ENCODE measurements around the gene AXDND1.
"Not testable (repeated sequence)": the region's sequence is repeated elsewhere in the genome, so short reads cannot be mapped to it uniquely, and the experiment has no call there.

Gene AXDND1

DNA sequence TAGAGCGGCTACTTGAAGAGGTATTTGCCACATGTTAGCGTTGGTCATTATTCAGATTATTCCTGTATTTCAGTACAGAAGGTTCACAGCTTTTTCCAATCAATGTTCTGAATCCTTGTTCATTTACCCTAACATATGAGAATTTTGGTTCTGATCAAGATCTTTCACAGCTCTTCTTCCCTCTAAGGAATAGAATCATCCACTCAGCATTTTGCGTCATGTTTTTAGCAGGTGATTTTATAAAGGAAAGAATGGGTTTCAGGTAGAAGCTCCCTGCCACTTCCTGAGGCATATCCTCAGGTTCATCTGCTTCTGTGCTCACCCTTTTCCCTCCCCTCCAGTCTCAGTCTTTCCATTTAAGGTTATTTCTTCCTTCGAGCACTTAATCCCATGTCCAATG lies 143.6 kb downstream of the AXDND1 start:
- H4K20me1 ChIP-seq (ENCODE audit: insufficient read depth, low read length): no peaks in the 10 kb centered on the region
- H3K4me2 ChIP-seq (ENCODE audit: low read depth, low read length): peak overlapping the region; percentile 44; the same call in 1 of the 2 replicates
- no peaks in the 10 kb centered on the region for H3K27me3 ChIP-seq (replicated peaks; ENCODE audit: insufficient read depth, low read length)
- no peaks in the 10 kb centered on the region for H3K79me2 ChIP-seq (ENCODE audit: low read length)
- H3K36me3 ChIP-seq (replicated peaks; ENCODE audit: insufficient read depth, low read length): no peaks in the 10 kb centered on the region
- H3K9ac ChIP-seq (ENCODE audit: low read length): no peak overlapping the region
- H3F3A ChIP-seq (ENCODE audit: insufficient read depth, low read length): 0 out of 2 replicates have a peak, but pooled peaks cover 4% of the 10 kb centered on the region
- TF ChIP-seq EZH2 (optimal IDR thresholded peaks at IDR 0.05; ENCODE audit: low read depth, low read length) (no peak), EZH2phosphoT487 (IDR thresholded peaks at IDR 0.05; ENCODE audit: low read length) (no peak), CTCF (IDR thresholded peaks at IDR 0.05; ENCODE audit: low read length) (no peak)
- H3K27ac ChIP-seq (ENCODE audit: low read length): no peak overlapping the region
- no peak for DNase-seq
- no peaks in the 10 kb centered on the region for H3K9me2 ChIP-seq (replicated peaks; ENCODE audit: insufficient read depth, low read length)
- H3K4me1 ChIP-seq (ENCODE audit: low read length): peaks cover 15% of the 10 kb centered on the region
- H3K4me3 ChIP-seq (ENCODE audit: low read length): no peak overlapping the region
- no peaks in the 10 kb centered on the region for H3K9me3 ChIP-seq (replicated peaks; ENCODE audit: insufficient read depth, low read length)
- no peak overlapping the region for H2AFZ ChIP-seq (ENCODE audit: low read length)

DNA sequence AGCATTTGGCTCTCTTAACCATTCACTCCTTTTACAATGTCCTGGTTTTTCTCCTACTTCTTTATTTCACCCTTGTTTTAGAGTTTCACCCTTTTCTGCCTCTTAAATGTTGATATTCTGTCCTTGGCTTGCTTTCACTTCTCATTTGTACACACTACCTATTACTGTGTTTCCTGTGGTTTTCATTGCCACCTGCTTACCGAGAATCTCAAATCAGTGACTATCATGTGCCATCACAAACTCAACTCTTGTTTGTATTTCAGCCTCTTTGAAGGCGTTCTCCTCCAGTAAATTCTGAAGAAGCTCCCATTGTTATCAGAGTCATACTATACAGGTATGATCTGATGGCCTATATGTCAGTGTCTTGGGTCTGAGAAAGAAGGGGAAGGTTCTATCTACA lies 144.3 kb downstream of the AXDND1 start:
- Histone ChIP-seq H4K20me1 (ENCODE audit: insufficient read depth, low read length) (no peaks in the 10 kb centered on the region), H3K27me3 (replicated peaks; ENCODE audit: insufficient read depth, low read length) (no peaks in the 10 kb centered on the region), H3K9me2 (replicated peaks; ENCODE audit: insufficient read depth, low read length) (no peaks in the 10 kb centered on the region), H3K27ac (ENCODE audit: low read length) (peak overlapping the region; percentile 0; the same call in 1 of the 2 replicates), H3K79me2 (ENCODE audit: low read length) (no peaks in the 10 kb centered on the region), H3K4me1 (ENCODE audit: low read length) (peaks cover 15% of the 10 kb centered on the region), H3K4me3 (ENCODE audit: low read length) (no peak overlapping the region), H3F3A (ENCODE audit: insufficient read depth, low read length) (0 out of 2 replicates have a peak, but pooled peaks cover 4% of the 10 kb centered on the region), H3K9ac (ENCODE audit: low read length) (no peak overlapping the region), H3K36me3 (replicated peaks; ENCODE audit: insufficient read depth, low read length) (no peaks in the 10 kb centered on the region), H3K9me3 (replicated peaks; ENCODE audit: insufficient read depth, low read length) (no peaks in the 10 kb centered on the region), H2AFZ (ENCODE audit: low read length) (no peak overlapping the region), H3K4me2 (ENCODE audit: low read depth, low read length) (peak overlapping the region; percentile 44)
- TF ChIP-seq CTCF (IDR thresholded peaks at IDR 0.05; ENCODE audit: low read length) (no peak), EZH2 (optimal IDR thresholded peaks at IDR 0.05; ENCODE audit: low read depth, low read length) (no peak), EZH2phosphoT487 (IDR thresholded peaks at IDR 0.05; ENCODE audit: low read length) (no peak)
- peak; percentile 83 for DNase-seq

DNA sequence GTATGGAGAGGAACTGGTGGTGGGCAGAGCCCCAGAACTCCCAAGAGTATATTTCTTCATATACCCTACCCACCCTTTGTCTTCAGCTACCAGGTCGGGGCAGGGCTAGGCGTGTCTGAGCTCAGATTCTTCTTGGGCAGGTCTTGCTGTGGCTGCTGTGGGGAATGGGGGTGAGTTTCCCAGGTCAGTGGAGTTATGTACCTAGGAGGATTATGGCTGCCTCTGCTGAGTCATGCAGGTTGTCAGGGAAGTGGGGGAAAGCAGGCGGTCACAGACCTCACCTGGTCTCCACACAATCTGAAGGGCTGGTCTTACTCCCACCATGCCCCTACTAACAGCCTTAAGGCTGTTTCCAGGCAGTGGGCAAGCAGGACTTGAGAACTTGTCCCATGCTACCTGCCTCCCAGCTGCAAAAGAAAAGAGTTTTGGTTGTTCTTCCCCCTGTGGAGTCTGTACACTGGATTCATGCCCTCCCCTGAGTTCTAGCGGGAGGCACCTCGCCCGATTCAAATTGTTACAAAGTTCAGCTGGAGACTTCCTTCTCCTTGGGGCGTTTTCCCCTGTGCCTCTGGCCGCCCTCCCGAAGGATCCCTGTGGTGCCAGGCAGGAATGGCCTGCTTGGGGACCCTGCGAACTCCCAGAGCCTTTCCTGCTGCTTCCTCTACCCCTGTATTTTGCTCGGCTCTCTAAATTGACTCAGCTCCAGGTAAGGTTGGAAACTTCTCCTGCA lies 151.4 kb downstream of the AXDND1 start:
- Histone ChIP-seq H2AFZ (ENCODE audit: low read length) (no peak overlapping the region), H3F3A (ENCODE audit: insufficient read depth, low read length) (no peaks in the 10 kb centered on the region), H3K4me3 (ENCODE audit: low read length) (no peak overlapping the region), H3K27me3 (replicated peaks; ENCODE audit: insufficient read depth, low read length) (no peaks in the 10 kb centered on the region), H3K79me2 (ENCODE audit: low read length) (no peaks in the 10 kb centered on the region), H4K20me1 (ENCODE audit: insufficient read depth, low read length) (no peaks in the 10 kb centered on the region), H3K36me3 (replicated peaks; ENCODE audit: insufficient read depth, low read length) (no peaks in the 10 kb centered on the region), H3K9ac (ENCODE audit: low read length) (no peak overlapping the region), H3K27ac (ENCODE audit: low read length) (no peak overlapping the region), H3K4me2 (ENCODE audit: low read depth, low read length) (no peak overlapping the region), H3K9me2 (replicated peaks; ENCODE audit: insufficient read depth, low read length) (no peaks in the 10 kb centered on the region), H3K4me1 (ENCODE audit: low read length) (no peaks in the 10 kb centered on the region), H3K9me3 (replicated peaks; ENCODE audit: insufficient read depth, low read length) (no peaks in the 10 kb centered on the region)
- no peak for DNase-seq
- TF ChIP-seq CTCF (IDR thresholded peaks at IDR 0.05; ENCODE audit: low read length) (no peak), EZH2phosphoT487 (IDR thresholded peaks at IDR 0.05; ENCODE audit: low read length) (no peak), EZH2 (optimal IDR thresholded peaks at IDR 0.05; ENCODE audit: low read depth, low read length) (no peak)

DNA sequence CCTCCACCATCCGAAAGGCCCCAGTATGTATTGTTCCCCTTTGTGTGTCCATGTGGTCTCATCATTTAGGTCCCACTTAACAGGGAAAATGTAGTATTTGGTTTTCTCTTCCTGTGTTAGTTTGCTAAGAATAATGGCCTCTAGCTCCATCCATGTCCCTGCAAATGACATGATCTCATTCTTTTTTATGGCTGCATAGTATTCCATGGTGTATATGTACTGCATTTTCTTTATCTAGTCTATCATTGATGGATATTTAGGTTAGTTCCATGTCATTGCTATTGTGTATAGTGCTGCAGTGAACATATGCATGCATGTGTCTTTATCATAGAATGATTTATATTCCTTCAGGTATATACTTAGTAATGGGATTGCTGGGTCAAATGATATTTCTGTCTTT lies 152.8 kb downstream of the AXDND1 start:
- not testable (repeated sequence) for H3K9me2 ChIP-seq (replicated peaks; ENCODE audit: insufficient read depth, low read length); H3K9ac ChIP-seq (ENCODE audit: low read length); H3K79me2 ChIP-seq (ENCODE audit: low read length); H3F3A ChIP-seq (ENCODE audit: insufficient read depth, low read length); H3K4me2 ChIP-seq (ENCODE audit: low read depth, low read length); H3K27me3 ChIP-seq (replicated peaks; ENCODE audit: insufficient read depth, low read length); H2AFZ ChIP-seq (ENCODE audit: low read length); H3K4me1 ChIP-seq (ENCODE audit: low read length); DNase-seq; H3K36me3 ChIP-seq (replicated peaks; ENCODE audit: insufficient read depth, low read length); H4K20me1 ChIP-seq (ENCODE audit: insufficient read depth, low read length); H3K4me3 ChIP-seq (ENCODE audit: low read length); H3K9me3 ChIP-seq (replicated peaks; ENCODE audit: insufficient read depth, low read length); H3K27ac ChIP-seq (ENCODE audit: low read length)

Data from MM.1S (cell line).